RWPE1 (cell line): Measurements from ENCODE around the gene NPTX2.

Source experiments
- CTCF ChIA-PET: fragments of 350-600 bp; sonication (Branson Sonifier 250); formaldehyde crosslinking; extraction: SDS; loops from one replicate; lab custom pipeline; 2021; lab: Yijun Ruan, JAX
- POLR2A ChIA-PET: fragments of 400-600 bp; formaldehyde crosslinking; extraction: SDS; loops from one replicate; lab custom pipeline; 2020; ENCODE audit warnings: antibody characterized with exemption; ENCODE audit not compliant: low non-redundant PET; lab: Yijun Ruan, JAX
- DNase-seq: peaks from one replicate; pipeline ENCODE4 v3.0.0; 2012; ENCODE audit warnings: low spot score
- H3K27ac ChIP-seq: fragments of 450-650 bp; 2 replicates; pipeline ENCODE4 v1.5.1; 2017
- CTCF ChIP-seq: fragments of 450-650 bp; conservative IDR thresholded peaks from 2 replicates; pipeline ENCODE4 v1.5.1; 2017; ENCODE audit warnings: low read depth, mild to moderate bottlenecking

NPTX2 gene

GRCh38 chr7:98616381-98617050 lies 569 bp upstream of the NPTX2 start:
- no peak for TF ChIP-seq CTCF
- peak overlapping the region; percentile 58; the same call in 1 of the 2 replicates for H3K27ac ChIP-seq
- ChIA-PET CTCF (interaction anchor here (1.3 to 1.4 kb wide), 2 partner anchors 10 to 129 kb away, joined by 6 read pairs; no protein-coding TSS in a partner anchor), POLR2A (interaction anchor here (0.6 kb wide), 1 partner anchor 442 kb away, joined by 4 read pairs; no protein-coding TSS in a partner anchor)
- DNase-seq, result no peak

GRCh38 chr7:98617960-98618418 lies 904 bp downstream of the NPTX2 start:
- ChIA-PET CTCF (interaction anchor here (0.6 to 1.4 kb wide), 4 partner anchors 8 to 394 kb away, joined by 3 to 6 read pairs (median 4); no protein-coding TSS in a partner anchor), POLR2A (no interaction called here)
- DNase-seq, result no peak
- no peak for TF ChIP-seq CTCF
- peak overlapping the region; percentile 58 for H3K27ac ChIP-seq

- no peak for TF ChIP-seq CTCF
- H3K27ac ChIP-seq, result no peak overlapping the region
- POLR2A ChIA-PET, result no interaction called here
- DNase-seq, result peak; percentile 30
- CTCF ChIA-PET, result interaction anchor here (0.6 to 1.0 kb wide), 2 partner anchors 127 to 140 kb away, joined by 3 to 5 read pairs; no protein-coding TSS in a partner anchor
Measured at GRCh38 chr7:98618786-98619185, 1.7 kb downstream of the NPTX2 start.

GRCh38 chr7:98619450-98620321 lies 2.6 kb downstream of the NPTX2 start:
- H3K27ac ChIP-seq, result peak overlapping the region; percentile 78
- no peak for DNase-seq
- POLR2A ChIA-PET, result no interaction called here
- TF ChIP-seq CTCF, result no peak
- CTCF ChIA-PET, result interaction anchor here (0.5 to 1.0 kb wide), 4 partner anchors 126 to 507 kb away, joined by 3 to 5 read pairs (median 3); no protein-coding TSS in a partner anchor

- ChIA-PET CTCF (no interaction called here), POLR2A (no interaction called here)
- DNase-seq, result no peak
- H3K27ac ChIP-seq, result no peak overlapping the region
- no peak for TF ChIP-seq CTCF
Measured at GRCh38 chr7:98621573-98622482, 4.7 kb downstream of the NPTX2 start.
